Stimulated activated CD4-positive, alpha-beta T cell treated with anti-CD3 and anti-CD28 coated beads, TNF-alpha, amount 100 ng/mL, for 1 hour (primary cell): ENCODE data around the gene MYL4.
"Not testable (repeated sequence)": the region's sequence is repeated elsewhere in the genome, so short reads cannot be mapped to it uniquely, and the experiment has no call there.

Experiments
- DNase-seq, 3 donors: peaks; one replicate each; pipeline ENCODE4 v3.0.0-alpha.2; 2020; ENCODE audit warnings: low read depth in 3 of 3, low spot score in 1 of 3

Gene MYL4

GRCh38 chr17:47192554-47192953 is 16.6 kb upstream of the MYL4 start:
- no peak for DNase-seq

GRCh38 chr17:47193931-47194511 is 15.1 kb upstream of the MYL4 start:
- DNase-seq = no peak

- DNase-seq = no peak
These were observed 11.3 kb upstream of the MYL4 start for GRCh38 chr17:47197821-47198220.

GRCh38 chr17:47199627-47200324 is 9.4 kb upstream of the MYL4 start:
- DNase-seq = no peak

- no peak for DNase-seq
These were observed 8.9 kb upstream of the MYL4 start for GRCh38 chr17:47200325-47200664.

GRCh38 chr17:47201166-47201565 is 8.0 kb upstream of the MYL4 start:
- no peak for DNase-seq

GRCh38 chr17:47203984-47204721 is 5.0 kb upstream of the MYL4 start:
- no peak for DNase-seq

- no peak for DNase-seq
These were observed 4.3 kb upstream of the MYL4 start for GRCh38 chr17:47204722-47205418.

GRCh38 chr17:47205419-47205963 is 3.7 kb upstream of the MYL4 start:
- peak in 2 of 3 donors; percentile 15 to 27 for DNase-seq

GRCh38 chr17:47207143-47208067 is 1.7 kb upstream of the MYL4 start:
- DNase-seq = no peak

GRCh38 chr17:47209499-47209898 is 351 bp downstream of the MYL4 start:
- DNase-seq = no peak

- no peak for DNase-seq
These were observed 957 bp downstream of the MYL4 start for GRCh38 chr17:47210105-47210504.

GRCh38 chr17:47210779-47211178 is 1.6 kb downstream of the MYL4 start:
- DNase-seq = no peak

GRCh38 chr17:47212458-47212857 is 3.3 kb downstream of the MYL4 start:
- no peak for DNase-seq

- no peak for DNase-seq
These were observed 4.4 kb downstream of the MYL4 start for GRCh38 chr17:47213540-47213939.

GRCh38 chr17:47214931-47215330 is 5.8 kb downstream of the MYL4 start:
- no peak for DNase-seq

- DNase-seq = not testable (repeated sequence)
These were observed 7.7 kb downstream of the MYL4 start for GRCh38 chr17:47216821-47217220.

- DNase-seq = not testable (repeated sequence)
These were observed 8.1 kb downstream of the MYL4 start for GRCh38 chr17:47217279-47217678.

- no peak for DNase-seq
These were observed 9.8 kb downstream of the MYL4 start for GRCh38 chr17:47218896-47219430.
